HEK293T (cell line): ENCODE results near the gene G6PC3.
"Not testable (repeated sequence)": the region's sequence is repeated elsewhere in the genome, so short reads cannot be mapped to it uniquely, and the experiment has no call there.

Experiments used
- CTCF ChIA-PET: fragments of 350-600 bp; formaldehyde crosslinking; extraction: SDS; loops from one replicate; lab custom pipeline; 2021; ENCODE audit warnings: antibody characterized with exemption, inconsistent platforms; lab: Yijun Ruan, JAX
- POLR2A ChIA-PET: fragments of 350-600 bp; formaldehyde crosslinking; extraction: SDS; loops from one replicate; lab custom pipeline; 2020; ENCODE audit warnings: antibody characterized with exemption, inconsistent platforms; lab: Yijun Ruan, JAX
- DNase-seq: peaks from one replicate; pipeline ENCODE4 v3.0.0; 2012; ENCODE audit warnings: mixed read lengths; ENCODE audit errors: extremely low spot score
- ARNT ChIP-seq: fragments of 450-650 bp; IDR thresholded peaks from 2 replicates; pipeline ENCODE4 v1.6.1; 2017; ENCODE audit warnings: mild to moderate bottlenecking
- BHLHE40 ChIP-seq: fragments of 450-650 bp; IDR thresholded peaks from 2 replicates; pipeline ENCODE4 v1.6.1; 2016; ENCODE audit warnings: mild to moderate bottlenecking, moderate library complexity, borderline replicate concordance
- CTBP1 ChIP-seq: fragments of 450-650 bp; IDR thresholded peaks from 2 replicates; pipeline ENCODE4 v1.6.1; 2016; ENCODE audit warnings: borderline replicate concordance
- ELF4 ChIP-seq: fragments of 450-650 bp; IDR thresholded peaks from 2 replicates; pipeline ENCODE4 v1.6.1; 2017; ENCODE audit warnings: antibody characterized with exemption
- FOXA1 ChIP-seq: fragments of 450-650 bp; IDR thresholded peaks from 2 replicates; pipeline ENCODE4 v1.6.1; 2016; ENCODE audit warnings: mild to moderate bottlenecking
- FOXK2 ChIP-seq: fragments of 450-650 bp; IDR thresholded peaks from 2 replicates; pipeline ENCODE4 v1.6.1; 2016; ENCODE audit warnings: mild to moderate bottlenecking
- FOXM1 ChIP-seq: fragments of 450-650 bp; IDR thresholded peaks from 2 replicates; pipeline ENCODE4 v1.6.1; 2017; ENCODE audit warnings: mild to moderate bottlenecking, borderline replicate concordance
- HDGF ChIP-seq: fragments of 450-650 bp; IDR thresholded peaks from 2 replicates; pipeline ENCODE4 v1.6.1; 2017; ENCODE audit warnings: antibody characterized with exemption, borderline replicate concordance
- L3MBTL2 ChIP-seq: fragments of 450-650 bp; conservative IDR thresholded peaks from 2 replicates; pipeline ENCODE4 v1.6.1; 2016; ENCODE audit warnings: mild to moderate bottlenecking
- LEF1 ChIP-seq: fragments of 450-650 bp; IDR thresholded peaks from 2 replicates; pipeline ENCODE4 v1.6.1; 2017; ENCODE audit warnings: mild to moderate bottlenecking, borderline replicate concordance
- NFRKB ChIP-seq: fragments of 450-650 bp; IDR thresholded peaks from 2 replicates; pipeline ENCODE4 v1.6.1; 2016; ENCODE audit warnings: mild to moderate bottlenecking, moderate library complexity
- PKNOX1 ChIP-seq: fragments of 450-650 bp; IDR thresholded peaks from 2 replicates; pipeline ENCODE4 v1.6.1; 2016
- SP1 ChIP-seq: fragments of 450-650 bp; IDR thresholded peaks from 2 replicates; pipeline ENCODE4 v1.6.1; 2017
- SUZ12 ChIP-seq: fragments of 450-650 bp; IDR thresholded peaks from 2 replicates; pipeline ENCODE4 v1.6.1; 2016; ENCODE audit warnings: mild to moderate bottlenecking
- TARDBP ChIP-seq: fragments of 450-650 bp; IDR thresholded peaks from 2 replicates; pipeline ENCODE4 v1.6.1; 2016
- ZNF384 ChIP-seq: fragments of 450-650 bp; IDR thresholded peaks from 2 replicates; pipeline ENCODE4 v1.6.1; 2016

G6PC3 gene

DNA sequence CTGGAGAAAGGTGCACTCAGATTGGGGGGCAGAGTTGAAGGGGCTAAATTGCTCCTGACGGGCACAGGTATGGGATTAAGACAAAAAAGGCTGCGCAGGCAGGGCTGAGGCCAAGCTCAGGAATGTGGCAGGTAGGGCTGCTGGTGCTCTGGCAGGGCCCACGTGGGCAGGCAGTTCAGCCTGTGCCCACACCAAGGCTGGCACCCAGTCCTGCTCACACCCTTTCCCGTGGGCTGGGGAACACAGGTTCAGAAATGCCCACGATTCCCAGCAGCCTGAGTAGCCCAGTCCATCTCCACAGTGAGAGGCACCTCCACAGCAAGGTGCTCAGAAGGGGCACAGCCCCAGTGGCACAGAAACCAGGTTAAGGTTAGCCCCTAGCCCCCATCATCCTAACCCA, 48.5 kb downstream of the G6PC3 start:
- ChIA-PET POLR2A (interaction anchor here (1.0 to 1.4 kb wide), 2 partner anchors 11 to 49 kb away, joined by 3 to 5 read pairs; no protein-coding TSS in a partner anchor), CTCF (interaction anchor here (0.6 kb wide), 1 partner anchor 32 kb away, joined by 3 read pairs; no protein-coding TSS in a partner anchor)
- no peak for TF ChIP-seq ELF4
- no peak for TF ChIP-seq CTBP1
- no peak for TF ChIP-seq ZNF384
- no peak for TF ChIP-seq PKNOX1
- no peak for TF ChIP-seq ARNT
- no peak for TF ChIP-seq FOXK2
- no peak for TF ChIP-seq LEF1
- TF ChIP-seq SUZ12 = no peak
- no peak for TF ChIP-seq FOXM1
- no peak for TF ChIP-seq FOXA1
- TF ChIP-seq NFRKB = no peak
- TF ChIP-seq SP1 = no peak
- TF ChIP-seq BHLHE40 = no peak
- TF ChIP-seq L3MBTL2 = no peak
- TF ChIP-seq TARDBP = no peak
- no peak for TF ChIP-seq HDGF
- DNase-seq = no peak

DNA sequence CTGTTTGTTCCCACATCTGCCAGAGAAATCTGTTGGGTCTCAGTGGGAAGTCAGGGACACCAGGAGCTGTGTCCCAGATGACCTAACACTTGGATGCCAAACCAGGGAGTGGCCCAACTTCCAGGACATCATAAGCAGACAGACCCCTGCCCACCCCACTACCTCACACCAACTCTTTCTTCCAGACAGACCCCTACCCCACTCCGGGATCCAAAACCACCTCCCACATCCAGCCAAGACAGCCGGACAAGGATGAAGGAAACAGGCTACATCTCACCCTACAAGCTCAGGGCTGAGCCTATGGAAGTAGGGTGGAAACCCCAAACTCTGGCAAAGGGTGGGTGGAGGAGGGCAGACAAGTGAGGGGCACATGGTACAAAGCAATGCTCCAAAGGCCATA, 49.3 kb downstream of the G6PC3 start:
- POLR2A ChIA-PET = no interaction called here
- CTCF ChIA-PET = no interaction called here
- TF ChIP-seq HDGF (no peak), FOXK2 (no peak)
- no peak for DNase-seq

DNA sequence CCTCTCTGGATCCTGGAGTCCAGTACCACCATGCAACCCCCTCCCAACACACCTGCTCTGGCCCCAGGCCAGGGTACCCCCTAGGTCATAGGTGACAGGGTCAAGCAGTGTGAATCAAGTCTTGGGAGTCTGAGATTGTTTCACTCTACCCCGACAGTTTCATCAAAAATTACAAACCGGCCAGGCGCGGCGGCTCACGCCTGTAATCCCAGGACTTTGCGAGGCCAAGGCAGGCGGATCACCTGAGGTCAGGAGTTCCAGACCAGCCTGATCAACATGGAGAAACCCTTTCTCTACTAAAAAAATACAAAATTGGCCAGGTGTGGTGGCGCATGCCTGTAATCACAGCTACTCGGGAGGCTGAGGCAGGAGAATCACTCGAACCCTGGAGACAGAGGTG, 49.7 kb downstream of the G6PC3 start:
- POLR2A ChIA-PET = interaction anchor here (2.7 kb wide), 1 partner anchor 18 kb away, joined by 8 read pairs; no protein-coding TSS in a partner anchor
- CTCF ChIA-PET, DNase-seq: not testable (repeated sequence)

GRCh38 chr17:44120851-44121605, 50.5 kb downstream of the G6PC3 start:
- POLR2A ChIA-PET = interaction anchor here (1.7 to 3.2 kb wide), 3 partner anchors 17 to 25 kb away, joined by 5 to 20 read pairs (median 8); no protein-coding TSS in a partner anchor
- CTCF ChIA-PET = interaction anchor here (0.6 kb wide), 1 partner anchor 37 kb away, joined by 3 read pairs; no protein-coding TSS in a partner anchor
- TF ChIP-seq FOXA1 (no peak), CTBP1 (no peak), FOXK2 (no peak), SUZ12 (no peak), ELF4 (no peak), ARNT (no peak), TARDBP (no peak), HDGF (no peak), LEF1 (no peak), SP1 (no peak), BHLHE40 (no peak), ZNF384 (no peak), L3MBTL2 (no peak), FOXM1 (no peak)
- no peak for DNase-seq

DNA sequence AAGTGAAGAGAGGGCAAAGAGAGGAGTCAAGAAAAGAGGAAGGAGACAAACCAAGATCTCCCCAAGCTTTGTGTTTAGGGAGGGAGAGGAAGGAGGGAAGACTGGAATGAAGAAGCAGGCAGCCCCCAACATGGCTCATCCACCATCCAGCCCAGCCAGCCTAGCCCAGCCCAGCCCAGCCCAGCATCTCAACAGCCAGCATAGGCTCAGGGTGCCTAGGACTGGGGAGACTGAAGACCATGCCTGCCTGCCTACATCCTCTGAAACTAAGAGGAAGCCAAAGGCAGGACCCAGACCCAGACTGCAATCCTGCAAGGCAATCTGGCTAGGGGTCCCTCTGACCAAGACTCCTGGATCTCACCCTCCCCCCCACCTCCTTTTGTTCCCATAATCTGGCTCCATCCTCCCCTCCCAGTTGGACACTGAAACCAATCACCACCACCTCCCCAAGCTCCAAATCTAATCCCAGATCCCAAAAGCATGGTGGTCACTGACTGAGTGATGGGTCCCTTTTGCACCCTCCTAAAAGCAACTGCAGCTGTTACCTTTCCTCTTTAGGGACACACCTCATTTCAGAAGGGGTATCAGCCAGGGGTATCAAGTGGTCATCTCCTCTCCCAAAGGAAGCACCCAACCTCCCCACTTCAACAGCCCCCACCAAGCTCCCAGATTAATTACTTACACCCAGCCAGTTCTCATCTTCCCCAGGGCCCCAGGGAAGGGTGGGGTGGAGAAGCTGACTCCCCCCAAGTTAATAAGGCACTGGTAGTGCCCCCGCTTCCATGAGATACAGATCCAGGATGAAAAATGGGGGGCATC, 51.7 kb downstream of the G6PC3 start:
- no peak for DNase-seq
- TF ChIP-seq FOXM1 (no peak), ZNF384 (no peak), ARNT (no peak), LEF1 (no peak), SUZ12 (no peak), TARDBP (no peak), NFRKB (no peak), SP1 (no peak), ELF4 (no peak), FOXA1 (no peak), HDGF (no peak), PKNOX1 (no peak), L3MBTL2 (no peak), CTBP1 (no peak), FOXK2 (no peak), BHLHE40 (no peak)
- POLR2A ChIA-PET = interaction anchor here (0.8 to 3.2 kb wide), 10 partner anchors 9 to 52 kb away, joined by 3 to 20 read pairs (median 8); partner anchors contain the start of gene G6PC3
- CTCF ChIA-PET = interaction anchor here (1.3 to 2.3 kb wide), 4 partner anchors 8 to 46 kb away, joined by 3 to 11 read pairs (median 7); no protein-coding TSS in a partner anchor

GRCh38 chr17:44122816-44123355, 52.4 kb downstream of the G6PC3 start:
- no peak for DNase-seq
- TF ChIP-seq LEF1 (no peak), ARNT (no peak)
- CTCF ChIA-PET = interaction anchor here (0.5 to 2.3 kb wide), 11 partner anchors 7 to 585 kb away, joined by 3 to 11 read pairs (median 4); partner anchors contain the start of gene HROB
- POLR2A ChIA-PET = interaction anchor here (0.6 to 3.2 kb wide), 23 partner anchors 7 to 108 kb away, joined by 3 to 20 read pairs (median 6); partner anchors contain the start of genes ATXN7L3, G6PC3, LSM12 and TMEM101
